SK-N-SH (cell line): ENCODE measurements around the gene PRKRIP1. TPM values are rescaled to one million over a fixed set of nuclear protein-coding genes. Genes with fewer than 3 reads are reported as not detected.

Experiments used
- CTCF ChIA-PET: fragments of 300-600, 350-600 bp; formaldehyde crosslinking; extraction: SDS; loops from one replicate; lab custom pipeline; 2021; lab: Yijun Ruan, JAX
- POLR2A ChIA-PET: fragments of 350-600 bp; sonication (Branson Sonifier 250); formaldehyde crosslinking; extraction: SDS; loops from one replicate; lab custom pipeline; 2020; ENCODE audit warnings: antibody characterized with exemption, inconsistent platforms; lab: Yijun Ruan, JAX
- DNase-seq: peaks from one replicate; pipeline ENCODE4 v3.0.0; 2012
- H2AFZ ChIP-seq: fragments of 200-600 bp; sonication (generic); 2 replicates; pipeline ENCODE4 v1.8.1; 2016; ENCODE audit warnings: antibody characterized with exemption, mild to moderate bottlenecking, low read depth
- H3F3A ChIP-seq: fragments of 200-600 bp; sonication (generic); replicated peaks from 2 replicates; pipeline ENCODE3; 2016; ENCODE audit warnings: antibody characterized with exemption, mild to moderate bottlenecking; ENCODE audit not compliant: insufficient read depth
- H3K27ac ChIP-seq, 2 experiments: fragments of 200-500 bp in 1 of 2; fragments of 200-600 bp in 1 of 2; sonication (Bioruptor generic) in 1 of 2; sonication (generic), shearing (Covaris generic) in 1 of 2; 2 replicates each; pipeline versions ENCODE4 v1.5.1 to v1.6.1; 2014 to 2016; ENCODE audit warnings: low read depth in 2 of 2, inconsistent platforms in 1 of 2, low read length in 1 of 2, mild to moderate bottlenecking in 1 of 2, mixed read lengths in 1 of 2
- H3K27me3 ChIP-seq: fragments of 200-600 bp; sonication (generic), shearing (Covaris generic); 2 replicates; pipeline ENCODE4 v1.6.1; 2016; ENCODE audit warnings: mixed run types; ENCODE audit not compliant: insufficient read depth
- H3K36me3 ChIP-seq, 2 experiments: fragments of 200-500 bp in 1 of 2; fragments of 200-600 bp in 1 of 2; sonication (Bioruptor generic) in 1 of 2; sonication (generic) in 1 of 2; replicated peaks in 1 of 2; 2 replicates each; pipeline versions ENCODE3 to v1.5.1; 2014 to 2016; ENCODE audit warnings: low read length in 1 of 2, mild to moderate bottlenecking in 1 of 2; ENCODE audit not compliant: insufficient read depth in 2 of 2, control insufficient read depth in 1 of 2
- H3K4me1 ChIP-seq, 2 experiments: fragments of 200-500 bp in 1 of 2; fragments of 200-600 bp in 1 of 2; sonication (Bioruptor generic) in 1 of 2; sonication (generic), shearing (Covaris generic) in 1 of 2; 2 replicates each; pipeline versions ENCODE4 v1.5.1 to v1.6.1; 2014 to 2016; ENCODE audit warnings: low read depth in 1 of 2, low read length in 1 of 2, mixed run types in 1 of 2; ENCODE audit not compliant: insufficient read depth in 2 of 2, control insufficient read depth in 1 of 2
- H3K4me2 ChIP-seq: fragments of 200-600 bp; sonication (generic), shearing (Covaris generic); 2 replicates; pipeline ENCODE4 v1.6.1; 2017; ENCODE audit warnings: mixed run types
- H3K4me3 ChIP-seq, 2 experiments: fragments of 200-500 bp in 1 of 2; fragments of 200-600 bp in 1 of 2; sonication (Bioruptor generic) in 1 of 2; sonication (generic), shearing (Covaris generic) in 1 of 2; 2 replicates each; pipeline versions ENCODE4 v1.5.1 to v1.8.1; 2014 to 2016; ENCODE audit warnings: low read depth in 2 of 2, inconsistent platforms in 1 of 2, low read length in 1 of 2, mild to moderate bottlenecking in 1 of 2, mixed read lengths in 1 of 2, moderate library complexity in 1 of 2
- H3K79me2 ChIP-seq: fragments of 200-600 bp; sonication (generic); 2 replicates; pipeline ENCODE4 v1.8.1; 2017; ENCODE audit warnings: mild to moderate bottlenecking; ENCODE audit not compliant: insufficient read depth
- H3K9ac ChIP-seq: fragments of 200-600 bp; sonication (generic); 2 replicates; pipeline ENCODE4 v1.6.1; 2017; ENCODE audit warnings: mixed run types
- H3K9me2 ChIP-seq: fragments of 200-600 bp; sonication (generic); 2 replicates; pipeline ENCODE4 v1.6.1; 2017; ENCODE audit warnings: mixed run types
- H3K9me3 ChIP-seq: fragments of 200-600 bp; sonication (generic); 2 replicates; pipeline ENCODE4 v1.6.1; 2017; ENCODE audit warnings: mixed run types, mild to moderate bottlenecking, moderate library complexity
- H4K20me1 ChIP-seq: fragments of 200-600 bp; sonication (generic); 2 replicates; pipeline ENCODE4 v1.6.1; 2017; ENCODE audit warnings: mild to moderate bottlenecking, mixed run types; ENCODE audit not compliant: insufficient read depth
- CHD2 ChIP-seq: fragments of 150-350 bp; IDR thresholded peaks from 2 replicates; pipeline ENCODE4 v1.6.1; 2018; ENCODE audit warnings: low read length; ENCODE audit not compliant: partially characterized antibody
- ELF1 ChIP-seq: IDR thresholded peaks from 2 replicates; pipeline ENCODE4 v1.4.0; 2012
- EZH2phosphoT487 ChIP-seq: fragments of 200-600 bp; sonication (generic); IDR thresholded peaks from 2 replicates; pipeline ENCODE4 v1.6.1; 2017; ENCODE audit warnings: low read depth, mixed run types, mild to moderate bottlenecking, antibody characterized with exemption, moderate library complexity, borderline replicate concordance
- FOSL2 ChIP-seq: IDR thresholded peaks from 2 replicates; pipeline ENCODE4 v1.4.0; 2012; ENCODE audit warnings: low read depth, mild to moderate bottlenecking, moderate library complexity, borderline replicate concordance
- FOXJ3 ChIP-seq: sonication (generic); formaldehyde crosslinking; IDR thresholded peaks from 2 replicates; pipeline ENCODE4 v1.5.1; 2020; ENCODE audit warnings: mild to moderate bottlenecking, missing genetic modification reagents
- FOXM1 ChIP-seq: IDR thresholded peaks from 2 replicates; pipeline ENCODE4 v1.4.0; 2012; ENCODE audit warnings: low read depth, mild to moderate bottlenecking
- GABPA ChIP-seq: IDR thresholded peaks from 2 replicates; pipeline ENCODE4 v1.4.0; 2012; ENCODE audit warnings: low read depth, mild to moderate bottlenecking
- JUND ChIP-seq: IDR thresholded peaks from 2 replicates; pipeline ENCODE4 v1.4.0; 2012
- MXI1 ChIP-seq: IDR thresholded peaks from 2 replicates; pipeline ENCODE4 v1.6.1; 2012; ENCODE audit warnings: mild to moderate bottlenecking, low read depth, low read length, improper control_type of control experiment
- NFIC ChIP-seq: IDR thresholded peaks from 2 replicates; pipeline ENCODE4 v1.4.0; 2012; ENCODE audit warnings: borderline replicate concordance
- NRF1 ChIP-seq: IDR thresholded peaks from 2 replicates; pipeline ENCODE4 v1.6.1; 2012; ENCODE audit warnings: low read depth, mild to moderate bottlenecking, low read length
- POLR2AphosphoS5 ChIP-seq: IDR thresholded peaks from 2 replicates; pipeline ENCODE4 v1.6.1; 2012; ENCODE audit warnings: low read depth, low read length
- SIN3A ChIP-seq: IDR thresholded peaks from 2 replicates; pipeline ENCODE4 v1.6.1; 2012; ENCODE audit warnings: low read depth, mild to moderate bottlenecking, low read length, moderate library complexity, borderline replicate concordance
- SMC3 ChIP-seq: IDR thresholded peaks from 2 replicates; pipeline ENCODE4 v1.6.1; 2012; ENCODE audit warnings: low read depth, low read length, improper control_type of control experiment
- TAF1 ChIP-seq: IDR thresholded peaks from 2 replicates; pipeline ENCODE4 v1.6.1; 2012; ENCODE audit warnings: low read depth, mild to moderate bottlenecking, low read length, moderate library complexity, borderline replicate concordance
- TCF12 ChIP-seq: IDR thresholded peaks from 2 replicates; pipeline ENCODE4 v1.4.0; 2012
- TEAD4 ChIP-seq: IDR thresholded peaks from 2 replicates; pipeline ENCODE4 v1.4.0; 2012; ENCODE audit warnings: mild to moderate bottlenecking, borderline replicate concordance; ENCODE audit not compliant: insufficient read depth
- YY1 ChIP-seq: IDR thresholded peaks from 2 replicates; pipeline ENCODE4 v1.4.0; 2012; ENCODE audit warnings: low read depth, mild to moderate bottlenecking
- WGBS: methylation state at CpG from one replicate; pipeline ENCODE4 v1.1.6; 2017; ENCODE audit warnings: low lambda C conversion rate; 5-methylcytosine and 5-hydroxymethylcytosine counted together
- polyA plus RNA-seq, 3 experiments: library from polyadenylated mRNA; depleted of rRNA; stranded (reverse); fragments of >200 nt; gene quantifications; 2 replicates each; pipeline ENCODE4 v1.2.3, GENCODE V29; 2012
- TF ChIP-seq, protein P1 (sequence below): IDR thresholded peaks from 2 replicates; pipeline ENCODE4; 2012
- TF ChIP-seq, protein P2 (sequence below): IDR thresholded peaks from 2 replicates; pipeline ENCODE4 v1.4.0; 2012; ENCODE audit warnings: low read depth
- TF ChIP-seq, protein P3 (sequence below): IDR thresholded peaks from 2 replicates; pipeline ENCODE4 v1.4.0; 2012; ENCODE audit warnings: low read depth, borderline replicate concordance
- TF ChIP-seq, protein P4 (sequence below): IDR thresholded peaks from 2 replicates; pipeline ENCODE4 v1.6.1; 2012; ENCODE audit warnings: mild to moderate bottlenecking, low read depth, low read length, moderate library complexity

The PRKRIP1 gene, protein sequence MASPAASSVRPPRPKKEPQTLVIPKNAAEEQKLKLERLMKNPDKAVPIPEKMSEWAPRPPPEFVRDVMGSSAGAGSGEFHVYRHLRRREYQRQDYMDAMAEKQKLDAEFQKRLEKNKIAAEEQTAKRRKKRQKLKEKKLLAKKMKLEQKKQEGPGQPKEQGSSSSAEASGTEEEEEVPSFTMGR
- polyA plus RNA-seq (2012; rRNA removed), result 41.2 and 55.0 TPM in 2 replicates
- 27.2 and 30.5 TPM in 2 replicates for polyA plus RNA-seq (2012; cell fraction: cytosol; rRNA removed)
- polyA plus RNA-seq (2012; cell fraction: nucleus; rRNA removed), result 216 and 262 TPM in 2 replicates

DNA sequence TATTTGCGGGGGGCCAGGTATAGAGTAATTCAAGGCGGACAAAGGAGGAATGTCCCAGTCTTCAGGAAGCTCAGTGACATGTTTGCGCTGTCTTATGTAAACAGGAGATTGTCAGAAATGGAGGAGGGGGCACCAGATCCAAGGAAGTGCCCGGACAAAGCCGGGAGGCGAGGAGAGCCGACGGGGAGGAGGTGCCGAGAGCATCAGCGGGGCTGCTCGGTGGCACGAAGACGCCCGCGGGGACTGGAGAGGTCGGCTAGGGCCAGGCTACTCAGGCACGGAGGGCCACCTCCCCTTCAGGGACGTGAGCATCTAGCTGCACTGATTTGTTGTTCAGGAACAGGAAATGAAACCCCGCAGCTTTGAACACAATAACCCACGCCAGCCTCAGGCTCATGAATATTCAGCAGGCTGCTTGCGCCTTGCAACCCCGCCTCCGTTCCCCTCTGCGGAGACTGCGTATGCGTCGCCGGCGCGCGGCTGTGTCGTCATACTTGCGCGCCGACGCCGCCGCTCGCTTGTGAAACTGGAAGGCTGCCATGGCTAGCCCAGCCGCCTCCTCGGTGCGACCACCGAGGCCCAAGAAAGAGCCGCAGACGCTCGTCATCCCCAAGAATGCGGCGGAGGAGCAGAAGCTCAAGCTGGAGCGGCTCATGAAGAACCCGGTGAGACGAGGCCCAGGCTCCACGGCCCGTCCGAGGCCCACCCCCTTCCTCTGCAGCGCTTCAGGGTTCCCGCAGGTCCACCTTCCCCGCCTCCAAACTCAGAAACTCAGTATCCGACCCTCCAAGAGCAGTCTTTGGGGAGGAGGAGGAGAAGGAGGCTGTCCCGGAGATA is at the start of gene PRKRIP1:
Gene PRKRIP1, plus strand, starts transcription at position 491 of the 837 bp plus-strand sequence. Its CDS starts 49 bp downstream, at position 540.
- POLR2A ChIA-PET, result interaction anchor here (1.0 to 2.8 kb wide), 10 partner anchors 8 to 111 kb away, joined by 3 to 19 read pairs (median 4); partner anchors contain the start of gene SH2B2
- CTCF ChIA-PET, result interaction anchor here (0.6 to 18.3 kb wide), 13 partner anchors 9 to 854 kb away, joined by 3 to 421 read pairs (median 3); partner anchors contain the start of gene SH2B2
- TF ChIP-seq JUND (peak; percentile 49; the same call in 1 of the 2 replicates), MXI1 (peak; percentile 93), SMC3 (no peak), GABPA (peak; percentile 60), FOXM1 (no peak), EZH2phosphoT487 (no peak), TEAD4 (0 out of 2 replicates have a peak, but pooled peaks have one; percentile 35), CHD2 (peak; percentile 85), NRF1 (0 out of 2 replicates have a peak, but pooled peaks have one; percentile 27), FOSL2 (no peak), POLR2AphosphoS5 (peak; percentile 98), FOXJ3 (CRISPR knock-in tag) (no peak), TAF1 (peak; percentile 66; the same call in 1 of the 2 replicates), YY1 (0 out of 2 replicates have a peak, but pooled peaks have one; percentile 2), TCF12 (peak; percentile 33; the same call in 1 of the 2 replicates), NFIC (peak; percentile 75), ELF1 (peak; percentile 77), SIN3A (0 out of 2 replicates have a peak, but pooled peaks have one; percentile 45)
- TF ChIP-seq, protein P1, sequence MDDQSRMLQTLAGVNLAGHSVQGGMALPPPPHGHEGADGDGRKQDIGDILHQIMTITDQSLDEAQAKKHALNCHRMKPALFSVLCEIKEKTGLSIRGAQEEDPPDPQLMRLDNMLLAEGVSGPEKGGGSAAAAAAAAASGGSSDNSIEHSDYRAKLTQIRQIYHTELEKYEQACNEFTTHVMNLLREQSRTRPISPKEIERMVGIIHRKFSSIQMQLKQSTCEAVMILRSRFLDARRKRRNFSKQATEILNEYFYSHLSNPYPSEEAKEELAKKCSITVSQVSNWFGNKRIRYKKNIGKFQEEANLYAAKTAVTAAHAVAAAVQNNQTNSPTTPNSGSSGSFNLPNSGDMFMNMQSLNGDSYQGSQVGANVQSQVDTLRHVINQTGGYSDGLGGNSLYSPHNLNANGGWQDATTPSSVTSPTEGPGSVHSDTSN, result peak; percentile 51; the same call in 1 of the 2 replicates
- TF ChIP-seq, protein P2, sequence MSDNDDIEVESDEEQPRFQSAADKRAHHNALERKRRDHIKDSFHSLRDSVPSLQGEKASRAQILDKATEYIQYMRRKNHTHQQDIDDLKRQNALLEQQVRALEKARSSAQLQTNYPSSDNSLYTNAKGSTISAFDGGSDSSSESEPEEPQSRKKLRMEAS, result peak; percentile 84
- TF ChIP-seq, protein P3, sequence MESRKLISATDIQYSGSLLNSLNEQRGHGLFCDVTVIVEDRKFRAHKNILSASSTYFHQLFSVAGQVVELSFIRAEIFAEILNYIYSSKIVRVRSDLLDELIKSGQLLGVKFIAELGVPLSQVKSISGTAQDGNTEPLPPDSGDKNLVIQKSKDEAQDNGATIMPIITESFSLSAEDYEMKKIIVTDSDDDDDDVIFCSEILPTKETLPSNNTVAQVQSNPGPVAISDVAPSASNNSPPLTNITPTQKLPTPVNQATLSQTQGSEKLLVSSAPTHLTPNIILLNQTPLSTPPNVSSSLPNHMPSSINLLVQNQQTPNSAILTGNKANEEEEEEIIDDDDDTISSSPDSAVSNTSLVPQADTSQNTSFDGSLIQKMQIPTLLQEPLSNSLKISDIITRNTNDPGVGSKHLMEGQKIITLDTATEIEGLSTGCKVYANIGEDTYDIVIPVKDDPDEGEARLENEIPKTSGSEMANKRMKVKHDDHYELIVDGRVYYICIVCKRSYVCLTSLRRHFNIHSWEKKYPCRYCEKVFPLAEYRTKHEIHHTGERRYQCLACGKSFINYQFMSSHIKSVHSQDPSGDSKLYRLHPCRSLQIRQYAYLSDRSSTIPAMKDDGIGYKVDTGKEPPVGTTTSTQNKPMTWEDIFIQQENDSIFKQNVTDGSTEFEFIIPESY, result peak; percentile 51; the same call in 1 of the 2 replicates
- TF ChIP-seq, protein P4, sequence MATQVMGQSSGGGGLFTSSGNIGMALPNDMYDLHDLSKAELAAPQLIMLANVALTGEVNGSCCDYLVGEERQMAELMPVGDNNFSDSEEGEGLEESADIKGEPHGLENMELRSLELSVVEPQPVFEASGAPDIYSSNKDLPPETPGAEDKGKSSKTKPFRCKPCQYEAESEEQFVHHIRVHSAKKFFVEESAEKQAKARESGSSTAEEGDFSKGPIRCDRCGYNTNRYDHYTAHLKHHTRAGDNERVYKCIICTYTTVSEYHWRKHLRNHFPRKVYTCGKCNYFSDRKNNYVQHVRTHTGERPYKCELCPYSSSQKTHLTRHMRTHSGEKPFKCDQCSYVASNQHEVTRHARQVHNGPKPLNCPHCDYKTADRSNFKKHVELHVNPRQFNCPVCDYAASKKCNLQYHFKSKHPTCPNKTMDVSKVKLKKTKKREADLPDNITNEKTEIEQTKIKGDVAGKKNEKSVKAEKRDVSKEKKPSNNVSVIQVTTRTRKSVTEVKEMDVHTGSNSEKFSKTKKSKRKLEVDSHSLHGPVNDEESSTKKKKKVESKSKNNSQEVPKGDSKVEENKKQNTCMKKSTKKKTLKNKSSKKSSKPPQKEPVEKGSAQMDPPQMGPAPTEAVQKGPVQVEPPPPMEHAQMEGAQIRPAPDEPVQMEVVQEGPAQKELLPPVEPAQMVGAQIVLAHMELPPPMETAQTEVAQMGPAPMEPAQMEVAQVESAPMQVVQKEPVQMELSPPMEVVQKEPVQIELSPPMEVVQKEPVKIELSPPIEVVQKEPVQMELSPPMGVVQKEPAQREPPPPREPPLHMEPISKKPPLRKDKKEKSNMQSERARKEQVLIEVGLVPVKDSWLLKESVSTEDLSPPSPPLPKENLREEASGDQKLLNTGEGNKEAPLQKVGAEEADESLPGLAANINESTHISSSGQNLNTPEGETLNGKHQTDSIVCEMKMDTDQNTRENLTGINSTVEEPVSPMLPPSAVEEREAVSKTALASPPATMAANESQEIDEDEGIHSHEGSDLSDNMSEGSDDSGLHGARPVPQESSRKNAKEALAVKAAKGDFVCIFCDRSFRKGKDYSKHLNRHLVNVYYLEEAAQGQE, result 0 out of 2 replicates have a peak, but pooled peaks have one; percentile 2
- Histone ChIP-seq H3K9me3 (no peaks in the 10 kb centered on the region), H3K9me2 (no peaks in the 10 kb centered on the region), H3K4me2 (peak within 1 kb of the TSS; percentile 86), H4K20me1 (no peaks in the 10 kb centered on the region), H3K79me2 (peaks cover 34% of the 10 kb centered on the region), H3K4me3 (peak within 1 kb of the TSS; percentile 67 to 97), H3K9ac (peak within 1 kb of the TSS; percentile 94), H3K27ac (peak within 1 kb of the TSS; percentile 80 to 88), H3K4me1 (peaks cover 0 to 7% of the 10 kb centered on the region in 2 experiments; a peak in 2 of 4 replicates), H3K36me3 (peaks cover 24 to 42% of the 10 kb centered on the region in 2 experiments), H3F3A (peaks cover 33% of the 10 kb centered on the region), H2AFZ (peak within 1 kb of the TSS; percentile 94), H3K27me3 (no peaks in the 10 kb centered on the region)
- WGBS, result under 1% methylated on average over 46 of the region's 59 CpGs
- DNase-seq, result peak; percentile 95
